ENCODE results near the gene DCTN2.
"Not testable (repeated sequence)": the region's sequence is repeated elsewhere in the genome, so short reads cannot be mapped to it uniquely, and the experiment has no call there.

Gene DCTN2

DNA sequence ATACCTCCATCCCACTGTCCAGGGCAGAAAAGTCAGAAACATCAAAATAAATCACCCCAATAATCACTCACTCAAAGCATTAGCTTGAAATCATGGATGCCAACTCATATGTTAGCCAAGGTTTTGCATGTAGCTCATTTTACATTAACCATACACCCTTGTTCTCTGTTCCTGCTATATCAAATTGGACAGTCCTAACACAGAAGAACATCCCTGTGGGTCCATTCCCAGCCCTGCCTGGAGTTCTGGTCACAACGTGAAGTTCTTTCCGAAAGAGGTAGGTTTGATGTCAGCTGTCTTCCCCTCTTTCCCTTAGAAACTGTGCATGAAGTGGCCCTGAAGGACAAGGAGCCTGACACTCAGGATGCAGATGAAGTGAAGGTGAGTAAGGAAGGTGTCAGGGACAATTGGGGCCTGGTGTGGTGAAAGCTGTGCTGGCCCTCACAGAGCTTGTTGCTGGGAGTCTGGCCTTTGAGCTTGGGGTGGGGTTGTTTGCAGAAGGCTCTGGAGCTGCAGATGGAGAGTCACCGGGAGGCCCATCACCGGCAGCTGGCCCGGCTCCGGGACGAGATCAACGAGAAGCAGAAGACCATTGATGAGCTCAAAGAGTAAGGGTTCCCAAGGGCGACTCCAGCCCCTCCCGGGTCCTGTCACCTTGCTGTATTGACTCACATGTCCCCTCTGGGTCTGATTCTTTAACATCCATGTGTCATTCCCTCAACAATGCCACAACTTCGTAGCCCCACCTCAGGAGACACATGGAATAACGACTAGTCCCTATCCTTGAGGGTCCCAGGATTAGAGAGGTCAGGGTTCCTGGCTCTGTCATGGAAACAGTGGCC, 29.0 kb upstream of the DCTN2 start:
- no peak for DNase-seq (ENCODE audit: low read depth)
- TF ChIP-seq, protein P1, sequence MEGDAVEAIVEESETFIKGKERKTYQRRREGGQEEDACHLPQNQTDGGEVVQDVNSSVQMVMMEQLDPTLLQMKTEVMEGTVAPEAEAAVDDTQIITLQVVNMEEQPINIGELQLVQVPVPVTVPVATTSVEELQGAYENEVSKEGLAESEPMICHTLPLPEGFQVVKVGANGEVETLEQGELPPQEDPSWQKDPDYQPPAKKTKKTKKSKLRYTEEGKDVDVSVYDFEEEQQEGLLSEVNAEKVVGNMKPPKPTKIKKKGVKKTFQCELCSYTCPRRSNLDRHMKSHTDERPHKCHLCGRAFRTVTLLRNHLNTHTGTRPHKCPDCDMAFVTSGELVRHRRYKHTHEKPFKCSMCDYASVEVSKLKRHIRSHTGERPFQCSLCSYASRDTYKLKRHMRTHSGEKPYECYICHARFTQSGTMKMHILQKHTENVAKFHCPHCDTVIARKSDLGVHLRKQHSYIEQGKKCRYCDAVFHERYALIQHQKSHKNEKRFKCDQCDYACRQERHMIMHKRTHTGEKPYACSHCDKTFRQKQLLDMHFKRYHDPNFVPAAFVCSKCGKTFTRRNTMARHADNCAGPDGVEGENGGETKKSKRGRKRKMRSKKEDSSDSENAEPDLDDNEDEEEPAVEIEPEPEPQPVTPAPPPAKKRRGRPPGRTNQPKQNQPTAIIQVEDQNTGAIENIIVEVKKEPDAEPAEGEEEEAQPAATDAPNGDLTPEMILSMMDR (conservative IDR thresholded peaks at IDR 0.05; ENCODE audit: low read depth, low read length), result no peak
- no peak overlapping the region for H3K4me3 ChIP-seq (ENCODE audit: low read length)

DNA sequence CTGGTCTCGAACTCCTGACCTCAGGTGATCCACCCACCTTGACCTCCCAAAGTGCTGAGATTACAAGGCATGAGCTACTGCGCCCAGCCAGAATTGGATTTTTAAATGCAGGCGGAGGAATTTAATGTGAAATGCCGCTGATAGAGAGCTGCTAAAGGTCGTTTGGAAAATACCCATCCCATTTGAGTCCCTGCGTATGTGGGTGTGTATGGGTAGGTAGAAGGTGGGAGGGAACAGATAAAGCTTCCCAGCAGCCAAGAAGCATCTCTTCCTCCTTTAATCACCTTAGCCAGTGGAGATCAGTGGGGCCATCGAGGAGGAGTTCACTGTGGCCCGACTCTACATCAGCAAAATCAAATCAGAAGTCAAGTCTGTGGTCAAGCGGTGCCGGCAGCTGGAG, 27.8 kb upstream of the DCTN2 start:
- DNase-seq (ENCODE audit: low read depth), result no peak
- H3K4me3 ChIP-seq (ENCODE audit: low read length), result no peak overlapping the region
- TF ChIP-seq, protein P1 (conservative IDR thresholded peaks at IDR 0.05; ENCODE audit: low read depth, low read length), result no peak

DNA sequence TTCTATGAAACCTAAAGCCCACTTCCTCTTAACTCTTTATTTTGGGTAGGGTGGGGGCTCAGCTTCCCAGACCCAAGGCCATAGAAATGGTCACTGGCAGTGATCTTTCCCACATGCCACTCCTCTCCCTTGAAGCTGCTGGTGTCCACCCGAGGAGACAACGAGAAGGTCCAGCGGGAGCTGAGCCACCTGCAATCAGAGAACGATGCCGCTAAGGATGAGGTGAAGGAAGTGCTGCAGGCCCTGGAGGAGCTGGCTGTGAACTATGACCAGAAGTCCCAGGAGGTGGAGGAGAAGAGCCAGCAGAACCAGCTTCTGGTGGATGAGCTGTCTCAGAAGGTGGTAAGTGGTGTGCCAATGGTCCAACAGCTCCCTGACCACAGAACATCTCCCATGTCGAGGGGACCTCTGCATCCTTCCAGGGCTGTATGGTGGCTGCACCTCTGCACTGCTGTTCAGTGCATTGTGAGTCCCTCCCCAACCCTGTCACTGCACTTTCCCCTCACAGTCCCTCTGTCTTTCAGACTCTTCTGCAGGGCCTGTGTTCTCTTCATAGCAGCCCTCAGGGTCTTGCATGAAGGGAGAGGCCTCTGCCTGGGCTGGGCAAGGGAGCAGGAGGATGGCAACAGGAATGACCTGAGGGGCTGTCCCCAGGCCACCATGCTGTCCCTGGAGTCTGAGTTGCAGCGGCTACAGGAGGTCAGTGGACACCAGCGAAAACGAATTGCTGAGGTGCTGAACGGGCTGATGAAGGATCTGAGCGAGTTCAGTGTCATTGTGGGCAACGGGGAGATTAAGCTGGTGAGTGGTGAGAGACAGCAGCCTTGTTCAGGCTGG, 25.2 kb upstream of the DCTN2 start:
- H3K4me3 ChIP-seq (ENCODE audit: low read length), result no peak overlapping the region
- no peak for DNase-seq (ENCODE audit: low read depth)
- TF ChIP-seq, protein P1 (conservative IDR thresholded peaks at IDR 0.05; ENCODE audit: low read depth, low read length), result no peak

DNA sequence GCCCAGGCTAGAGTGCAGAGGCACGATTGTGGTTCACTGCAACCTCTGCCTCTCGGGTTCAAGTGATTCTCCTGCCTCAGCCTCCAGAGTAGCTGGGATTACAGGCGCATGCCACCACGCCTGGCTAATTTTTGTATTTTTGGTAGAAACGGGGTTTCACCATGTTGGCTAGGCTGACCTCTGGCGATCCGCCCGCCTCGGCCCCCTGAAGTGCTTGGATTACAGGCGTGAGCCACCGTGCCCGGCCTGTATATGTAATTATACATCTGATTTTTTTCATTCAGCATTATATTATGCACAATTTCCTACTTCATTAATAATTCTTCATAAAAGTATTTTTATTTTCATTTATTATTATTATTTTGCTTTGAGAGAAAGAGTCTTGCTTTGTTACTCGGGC, 23.4 kb upstream of the DCTN2 start:
- not testable (repeated sequence) for H3K4me3 ChIP-seq (ENCODE audit: low read length); DNase-seq (ENCODE audit: low read depth)

DNA sequence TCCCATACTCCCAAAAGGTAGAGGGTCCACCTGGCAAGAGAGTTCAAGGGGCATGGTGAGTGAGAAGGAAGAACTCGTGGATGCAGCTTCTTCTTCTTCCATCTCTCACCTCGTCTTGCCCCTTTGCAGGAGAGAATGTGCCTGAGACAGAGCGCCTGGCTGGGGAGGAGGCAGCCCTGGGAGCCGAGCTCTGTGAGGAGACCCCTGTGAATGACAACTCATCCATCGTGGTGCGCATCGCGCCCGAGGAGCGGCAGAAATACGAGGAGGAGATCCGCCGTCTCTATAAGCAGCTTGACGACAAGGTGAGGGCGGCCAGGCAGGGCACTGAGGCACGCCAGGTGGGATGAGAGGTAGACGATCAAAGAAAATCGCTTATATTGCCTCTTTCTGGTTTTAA, 22.9 kb upstream of the DCTN2 start:
- no peak for DNase-seq (ENCODE audit: low read depth)
- no peak overlapping the region for H3K4me3 ChIP-seq (ENCODE audit: low read length)
- TF ChIP-seq, protein P1 (conservative IDR thresholded peaks at IDR 0.05; ENCODE audit: low read depth, low read length), result no peak

DNA sequence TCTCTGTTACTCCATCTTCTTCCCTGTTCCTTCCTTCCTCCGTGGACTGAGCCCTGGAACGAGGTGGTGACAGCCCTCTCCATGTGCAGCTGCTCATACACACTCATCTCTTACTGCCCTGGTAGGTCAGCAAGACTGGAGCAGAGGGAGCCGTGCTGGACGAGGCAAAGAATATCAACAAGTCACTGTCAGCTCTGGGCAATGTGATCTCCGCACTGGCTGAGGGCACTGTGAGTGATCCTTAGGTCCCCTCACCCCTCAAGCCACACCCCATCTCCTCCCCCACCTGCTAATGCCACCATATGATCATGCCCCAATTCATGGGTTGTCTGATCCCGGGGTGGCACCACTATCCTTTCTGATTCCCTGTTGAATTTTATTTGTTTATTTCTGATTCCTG, 21.8 kb upstream of the DCTN2 start:
- TF ChIP-seq, protein P1 (conservative IDR thresholded peaks at IDR 0.05; ENCODE audit: low read depth, low read length), result no peak
- H3K4me3 ChIP-seq (ENCODE audit: low read length), result no peak overlapping the region
- DNase-seq (ENCODE audit: low read depth), result no peak

DNA sequence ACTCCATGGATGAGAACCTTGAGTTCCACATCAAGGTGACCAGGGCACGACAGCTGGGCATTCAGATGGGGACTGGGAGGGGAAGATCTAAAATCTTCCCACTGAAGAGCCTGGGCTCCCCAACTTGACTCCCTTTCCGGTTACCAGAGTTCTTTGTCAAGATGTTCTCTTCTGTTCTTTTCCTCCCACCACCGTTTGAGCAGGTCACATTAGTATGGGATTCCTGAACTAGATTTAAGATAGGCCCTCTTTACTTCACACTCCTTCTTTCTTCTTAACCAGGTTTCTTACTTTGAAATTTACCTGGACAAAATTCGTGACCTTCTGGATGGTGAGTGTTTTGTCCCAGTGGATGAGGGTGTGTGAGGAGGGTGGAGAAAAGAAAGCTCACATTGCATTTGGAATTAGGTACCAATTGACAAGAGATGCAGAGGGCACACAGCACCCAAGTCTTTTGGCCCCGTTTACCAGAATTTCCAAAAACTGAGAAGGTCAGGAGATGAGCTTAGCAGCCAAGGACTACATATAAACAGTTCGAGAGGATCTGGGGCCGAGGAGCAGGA, 17.3 kb upstream of the DCTN2 start:
- TF ChIP-seq, protein P1 (conservative IDR thresholded peaks at IDR 0.05; ENCODE audit: low read depth, low read length), result no peak
- DNase-seq (ENCODE audit: low read depth), result no peak
- no peak overlapping the region for H3K4me3 ChIP-seq (ENCODE audit: low read length)

Measured in retinal pigment epithelial cell (primary cell).